AG04449 (cell line): Measurements from ENCODE around the gene RNF34.

Experiments
- CTCF ChIA-PET: fragments of 350-600 bp; formaldehyde crosslinking; extraction: SDS; loops from one replicate; lab custom pipeline; 2021; ENCODE audit warnings: antibody characterized with exemption; lab: Yijun Ruan, JAX
- POLR2A ChIA-PET: fragments of 400-600, 350-600 bp; formaldehyde crosslinking; extraction: SDS; loops from one replicate; lab custom pipeline; 2020; ENCODE audit warnings: antibody characterized with exemption, inconsistent platforms; lab: Yijun Ruan, JAX
- DNase-seq: peaks from one replicate; pipeline ENCODE4 v3.0.0-alpha.2; 2010; ENCODE audit warnings: low read depth, low spot score
- H3K4me3 ChIP-seq: 2 replicates; pipeline ENCODE4 v1.5.1; 2011; ENCODE audit warnings: low read depth, mild to moderate bottlenecking, control low read depth, low read length
- CTCF ChIP-seq: IDR thresholded peaks from one replicate; pipeline ENCODE4 v1.5.1; 2011; ENCODE audit warnings: mild to moderate bottlenecking, moderate library complexity, low read length, control low read depth, inconsistent platforms; ENCODE audit not compliant: insufficient read depth; ENCODE audit errors: missing control alignments

The RNF34 gene

DNA sequence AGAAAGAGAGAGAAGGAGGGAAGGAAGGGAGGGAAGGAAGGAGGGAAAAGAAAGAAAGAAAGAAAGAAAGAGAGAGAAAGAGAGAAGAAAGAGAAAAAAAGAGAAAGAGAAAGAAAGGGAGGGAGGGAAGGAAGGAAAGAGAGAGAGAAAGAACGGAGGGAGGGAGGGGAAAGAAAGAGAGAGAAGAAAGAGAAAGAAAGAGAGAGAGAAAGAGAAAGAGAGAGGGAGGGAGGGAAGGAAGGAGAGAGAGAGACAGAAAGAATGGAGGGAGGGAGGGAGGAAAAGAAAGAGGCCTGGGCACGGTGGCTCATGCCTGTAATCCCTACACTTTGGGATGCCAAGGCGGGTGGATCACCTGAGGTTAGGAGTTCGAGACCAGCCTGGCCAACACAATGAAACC is 42.6 kb upstream of the RNF34 start:
- DNase-seq: no peak
- POLR2A ChIA-PET: no interaction called here
- CTCF ChIA-PET: interaction anchor here (1.6 kb wide), 1 partner anchor 8 kb away, joined by 4 read pairs; no protein-coding TSS in a partner anchor
- no peak for TF ChIP-seq CTCF
- H3K4me3 ChIP-seq: no peak overlapping the region

DNA sequence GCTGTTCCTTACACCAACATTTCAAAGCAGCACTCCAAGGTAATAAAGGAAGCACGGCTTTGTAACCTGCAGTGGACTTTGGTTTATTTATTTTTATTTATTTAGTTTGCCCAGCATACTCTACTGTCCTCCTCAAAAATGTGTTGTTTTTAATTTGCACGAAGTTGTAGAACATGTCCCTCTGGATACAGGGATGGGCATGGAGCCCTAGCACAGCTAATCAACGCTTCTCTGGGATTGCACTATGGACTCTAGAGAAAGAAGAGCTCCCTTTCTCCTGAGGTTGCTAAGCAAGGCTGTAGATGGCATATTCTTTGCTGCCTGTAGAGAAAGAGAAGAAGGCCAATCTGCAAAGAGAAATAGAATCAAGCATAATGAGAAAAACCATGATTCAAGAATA is 41.8 kb upstream of the RNF34 start:
- TF ChIP-seq CTCF: no peak
- ChIA-PET CTCF (interaction anchor here (1.2 kb wide), 1 partner anchor 10 kb away, joined by 4 read pairs; no protein-coding TSS in a partner anchor), POLR2A (no interaction called here)
- H3K4me3 ChIP-seq: no peak overlapping the region
- DNase-seq: no peak

GRCh38 chr12:121364683-121365121 is 35.2 kb upstream of the RNF34 start:
- TF ChIP-seq CTCF: no peak
- ChIA-PET POLR2A (interaction anchor here (1.8 to 1.9 kb wide), 2 partner anchors 12 to 35 kb away, joined by 8 to 12 read pairs; partner anchors contain the start of genes ANAPC5 and RNF34), CTCF (interaction anchor here (1.1 to 1.7 kb wide), 3 partner anchors 8 to 31 kb away, joined by 4 to 5 read pairs (median 4); no protein-coding TSS in a partner anchor)
- DNase-seq: no peak
- H3K4me3 ChIP-seq: peak overlapping the region; percentile 18

GRCh38 chr12:121365416-121366062 is 34.4 kb upstream of the RNF34 start:
- ChIA-PET POLR2A (interaction anchor here (1.8 to 1.9 kb wide), 2 partner anchors 13 to 34 kb away, joined by 8 to 12 read pairs; partner anchors contain the start of genes ANAPC5 and RNF34), CTCF (interaction anchor here (1.5 to 1.7 kb wide), 2 partner anchors 9 to 32 kb away, joined by 4 to 5 read pairs; no protein-coding TSS in a partner anchor)
- no peak overlapping the region for H3K4me3 ChIP-seq
- no peak for TF ChIP-seq CTCF
- DNase-seq: no peak

GRCh38 chr12:121366063-121366459 is 33.9 kb upstream of the RNF34 start:
- ChIA-PET POLR2A (interaction anchor here (1.8 kb wide), 1 partner anchor 34 kb away, joined by 12 read pairs; the partner anchor contains the start of gene RNF34), CTCF (interaction anchor here (1.5 to 1.7 kb wide), 2 partner anchors 9 to 32 kb away, joined by 4 to 5 read pairs; no protein-coding TSS in a partner anchor)
- no peak overlapping the region for H3K4me3 ChIP-seq
- no peak for TF ChIP-seq CTCF
- DNase-seq: no peak

DNA sequence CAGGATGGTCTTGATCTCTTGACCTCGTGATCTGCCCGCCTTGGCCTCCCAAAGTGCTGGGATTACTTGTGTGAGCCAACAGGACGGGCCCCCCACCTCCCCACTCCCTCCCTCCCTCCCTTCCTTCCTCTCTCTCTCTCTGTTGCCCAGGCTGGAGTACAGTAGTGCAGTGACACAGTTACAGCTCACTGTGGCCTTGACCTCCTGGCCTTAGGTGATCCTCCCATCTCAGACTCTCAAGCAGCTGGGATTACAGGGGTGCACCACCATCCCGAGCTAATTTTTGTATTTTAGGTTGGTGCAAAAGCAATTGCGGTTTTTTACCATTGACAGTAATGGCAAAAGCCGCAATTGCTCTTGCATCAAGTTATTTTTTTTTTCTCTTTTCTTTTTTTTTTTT is 28.5 kb upstream of the RNF34 start:
- TF ChIP-seq CTCF: no peak
- ChIA-PET CTCF (interaction anchor here (1.4 to 1.8 kb wide), 2 partner anchors 37 to 71 kb away, joined by 3 to 4 read pairs; no protein-coding TSS in a partner anchor), POLR2A (no interaction called here)
- no peak overlapping the region for H3K4me3 ChIP-seq
- no peak for DNase-seq
